Gastroesophageal sphincter (tissue), 4 donors: ENCODE measurements around the gene MMADHC. TPM values are rescaled to one million over a fixed set of nuclear protein-coding genes. Genes with fewer than 3 reads are reported as not detected.

Experiments used
- ATAC-seq: fragments of 150-250 bp; one replicate; pipeline ENCODE4 v1.9.1; 2016; ENCODE audit warnings: mild to moderate bottlenecking, moderate library complexity
- H3K27ac ChIP-seq, 4 donors: fragments of 200-600 bp; sonication (generic) in 3 of 4; 1 replicate in 3 of 4; 2 replicates in 1 of 4; pipeline ENCODE4 v1.5.1; 2016 to 2019
- H3K27me3 ChIP-seq: fragments of 200-600 bp; sonication (generic); one replicate; pipeline ENCODE4 v1.5.1; 2019
- H3K36me3 ChIP-seq, 2 donors: fragments of 200-600 bp; sonication (generic); one replicate each; pipeline ENCODE4 v1.5.1; 2019; ENCODE audit warnings: control low read depth in 1 of 2
- H3K4me1 ChIP-seq, 3 donors: fragments of 200-600 bp; sonication (generic); 1 replicate in 2 of 3; 2 replicates in 1 of 3; pipeline ENCODE4 v1.5.1; 2016 to 2019; ENCODE audit warnings: control low read depth in 2 of 3
- H3K4me3 ChIP-seq, 2 donors: fragments of 200-600 bp; sonication (generic); one replicate each; pipeline ENCODE4 v1.5.1; 2019; ENCODE audit warnings: mild to moderate bottlenecking in 1 of 2, moderate library complexity in 1 of 2
- H3K9me3 ChIP-seq, 3 donors: fragments of 200-600 bp; sonication (generic); one replicate each; pipeline ENCODE4 v1.5.1; 2017 to 2019; ENCODE audit warnings: control low read depth in 2 of 3
- CTCF ChIP-seq, 4 experiments: fragments of 200-600 bp in 2 of 4; fragments of 450-650 bp in 2 of 4; sonication (generic) in 1 of 4; IDR thresholded peaks; one replicate each; pipeline ENCODE4 v1.5.1; 2017 to 2019; ENCODE audit warnings: antibody characterized with exemption in 4 of 4, mild to moderate bottlenecking in 2 of 4, moderate library complexity in 2 of 4
- EP300 ChIP-seq: sonication (generic); formaldehyde crosslinking; IDR thresholded peaks from one replicate; pipeline ENCODE4 v1.6.1; 2017; ENCODE audit warnings: antibody characterized with exemption, mild to moderate bottlenecking
- POLR2A ChIP-seq, 2 donors: fragments of 450-650 bp; IDR thresholded peaks; one replicate each; pipeline ENCODE4 v1.6.1; 2017; ENCODE audit warnings: antibody characterized with exemption in 2 of 2, mild to moderate bottlenecking in 2 of 2, moderate library complexity in 1 of 2
- POLR2AphosphoS5 ChIP-seq: sonication (generic); formaldehyde crosslinking; IDR thresholded peaks from one replicate; pipeline ENCODE4 v1.6.1; 2017; ENCODE audit warnings: antibody characterized with exemption
- WGBS, 2 donors: methylation state at CpG; one replicate each; pipeline ENCODE4 v1.1.5; 2018; ENCODE audit warnings: low coverage in 1 of 2; 5-methylcytosine and 5-hydroxymethylcytosine counted together
- total RNA-seq, 4 donors: library from RNA; depleted of rRNA; stranded (reverse); fragments of >200 nt; gene quantifications; one replicate each; pipeline ENCODE4 v1.1.0, GENCODE V29; 2016

Gene MMADHC
- total RNA-seq, 4 donors from 2014 or later = 102 to 226 (median 152) TPM

GRCh38 chr2:149603248-149603647, 15.7 kb upstream of the MMADHC start:
- no peak for ATAC-seq
- Histone ChIP-seq H3K27ac (no peak overlapping the region), H3K27me3 (no peaks in the 10 kb centered on the region), H3K36me3 (no peaks in the 10 kb centered on the region), H3K9me3 (peaks cover 0 to 10% (median 0%) of the 10 kb centered on the region in 3 donors), H3K4me1 (no peaks in the 10 kb centered on the region), H3K4me3 (no peak overlapping the region)
- TF ChIP-seq POLR2AphosphoS5 = no peak
- no peak for TF ChIP-seq EP300
- TF ChIP-seq CTCF (IDR thresholded peaks at IDR 0.05) = no peak
- TF ChIP-seq POLR2A (IDR thresholded peaks at IDR 0.05) = no peak
- WGBS, 2 donors = 93 to 95% methylated on average over 3 to 4 of the region's 4 CpGs

GRCh38 chr2:149601141-149601796, 13.7 kb upstream of the MMADHC start:
- Histone ChIP-seq H3K27ac (no peak overlapping the region), H3K4me1 (peaks cover 0 to 9% (median 0%) of the 10 kb centered on the region in 3 donors), H3K9me3 (peaks cover 0 to 10% (median 0%) of the 10 kb centered on the region in 3 donors), H3K27me3 (no peaks in the 10 kb centered on the region), H3K36me3 (no peaks in the 10 kb centered on the region), H3K4me3 (no peak overlapping the region)
- no peak for ATAC-seq
- WGBS, 2 donors = 41 to 42% methylated on average over 3 of the region's 3 CpGs
- TF ChIP-seq EP300 (no peak), POLR2A (IDR thresholded peaks at IDR 0.05) (no peak), CTCF (IDR thresholded peaks at IDR 0.05) (no peak), POLR2AphosphoS5 (no peak)

- ATAC-seq = peak; percentile 77
- H3K36me3 ChIP-seq = no peaks in the 10 kb centered on the region
- H3K27me3 ChIP-seq = no peaks in the 10 kb centered on the region
- H3K9me3 ChIP-seq = peaks cover 0 to 10% (median 0%) of the 10 kb centered on the region in 3 donors
- H3K4me3 ChIP-seq = peak overlapping the region in 1 of 2 donors; percentile 4
- TF ChIP-seq CTCF (IDR thresholded peaks at IDR 0.05) (peak; percentile 61 to 87 (median 84)), POLR2A (IDR thresholded peaks at IDR 0.05) (no peak)
- 0 to 15% methylated on average over 6 to 12 of the region's 13 CpGs for WGBS, 2 donors
- peak overlapping the region in 1 of 4 donors; percentile 13 for H3K27ac ChIP-seq
- peaks cover 0 to 9% (median 0%) of the 10 kb centered on the region in 3 donors for H3K4me1 ChIP-seq
Measured at GRCh38 chr2:149597668-149598326, 10.2 kb upstream of the MMADHC start.

- H3K4me3 ChIP-seq = no peak overlapping the region
- 44 to 51% methylated on average over 7 of the region's 7 CpGs for WGBS, 2 donors
- no peak for ATAC-seq
Measured at GRCh38 chr2:149597050-149597667, 9.6 kb upstream of the MMADHC start.

More at GRCh38 chr2:149597050-149597667, 9.6 kb upstream of the MMADHC start:
- TF ChIP-seq CTCF (IDR thresholded peaks at IDR 0.05) = no peak
- no peak for TF ChIP-seq POLR2AphosphoS5
- no peak for TF ChIP-seq EP300
- TF ChIP-seq POLR2A (IDR thresholded peaks at IDR 0.05) = no peak
- H3K27me3 ChIP-seq = no peaks in the 10 kb centered on the region
- peaks cover 0 to 10% (median 0%) of the 10 kb centered on the region in 3 donors for H3K9me3 ChIP-seq
- H3K36me3 ChIP-seq = no peaks in the 10 kb centered on the region
- H3K4me1 ChIP-seq = peaks cover 0 to 9% (median 0%) of the 10 kb centered on the region in 3 donors
- H3K27ac ChIP-seq = no peak overlapping the region
